Uterus (tissue), 2 donors: ENCODE measurements around the gene WASF2.

Experiments
- POLR2A ChIP-seq, 2 donors: fragments of 450-650 bp; IDR thresholded peaks; one replicate each; pipeline ENCODE4 v1.6.1; 2016; ENCODE audit warnings: antibody characterized with exemption in 2 of 2, mild to moderate bottlenecking in 1 of 2, moderate library complexity in 1 of 2
- TF ChIP-seq, protein P1 (sequence below), 4 experiments: fragments of 200-600 bp in 2 of 4; fragments of 450-650 bp in 2 of 4; sonication (generic) in 2 of 4; IDR thresholded peaks; one replicate each; pipeline ENCODE4 v1.5.1; 2016 to 2019; ENCODE audit warnings: antibody characterized with exemption in 4 of 4, mild to moderate bottlenecking in 2 of 4, moderate library complexity in 1 of 4

DNA sequence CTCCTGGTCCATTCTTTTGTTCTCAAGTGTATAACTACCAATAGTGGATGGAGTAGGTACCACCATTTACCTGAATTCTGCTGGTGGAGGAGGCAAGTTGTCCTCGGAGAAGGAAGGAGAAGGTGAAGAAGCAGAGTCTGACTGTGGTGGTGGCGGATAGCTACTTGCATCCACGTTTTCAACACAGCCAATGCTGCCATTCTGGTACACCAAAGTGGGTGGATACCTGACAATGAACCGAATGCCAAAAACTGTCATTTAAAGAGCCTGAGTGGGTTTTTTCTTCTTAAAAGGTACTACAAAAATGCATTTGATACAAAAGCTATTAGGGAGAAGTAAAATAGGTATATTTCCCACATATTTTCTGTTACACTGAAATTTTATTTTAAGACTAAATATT is 77.5 kb downstream of the WASF2 start:
- TF ChIP-seq, protein P1, sequence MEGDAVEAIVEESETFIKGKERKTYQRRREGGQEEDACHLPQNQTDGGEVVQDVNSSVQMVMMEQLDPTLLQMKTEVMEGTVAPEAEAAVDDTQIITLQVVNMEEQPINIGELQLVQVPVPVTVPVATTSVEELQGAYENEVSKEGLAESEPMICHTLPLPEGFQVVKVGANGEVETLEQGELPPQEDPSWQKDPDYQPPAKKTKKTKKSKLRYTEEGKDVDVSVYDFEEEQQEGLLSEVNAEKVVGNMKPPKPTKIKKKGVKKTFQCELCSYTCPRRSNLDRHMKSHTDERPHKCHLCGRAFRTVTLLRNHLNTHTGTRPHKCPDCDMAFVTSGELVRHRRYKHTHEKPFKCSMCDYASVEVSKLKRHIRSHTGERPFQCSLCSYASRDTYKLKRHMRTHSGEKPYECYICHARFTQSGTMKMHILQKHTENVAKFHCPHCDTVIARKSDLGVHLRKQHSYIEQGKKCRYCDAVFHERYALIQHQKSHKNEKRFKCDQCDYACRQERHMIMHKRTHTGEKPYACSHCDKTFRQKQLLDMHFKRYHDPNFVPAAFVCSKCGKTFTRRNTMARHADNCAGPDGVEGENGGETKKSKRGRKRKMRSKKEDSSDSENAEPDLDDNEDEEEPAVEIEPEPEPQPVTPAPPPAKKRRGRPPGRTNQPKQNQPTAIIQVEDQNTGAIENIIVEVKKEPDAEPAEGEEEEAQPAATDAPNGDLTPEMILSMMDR (IDR thresholded peaks at IDR 0.05): no peak
- no peak for TF ChIP-seq POLR2A (IDR thresholded peaks at IDR 0.05)
